Activated naive CD4-positive, alpha-beta T cell treated with Interleukin-2 at 50 U/mL for 16 hours (primary cell): ENCODE data around the gene RRN3.
"Not testable (repeated sequence)": the region's sequence is repeated elsewhere in the genome, so short reads cannot be mapped to it uniquely, and the experiment has no call there.

Experiments used
- DNase-seq: peaks from one replicate; pipeline ENCODE4 v3.0.0-alpha.2; 2020

Gene RRN3

DNA sequence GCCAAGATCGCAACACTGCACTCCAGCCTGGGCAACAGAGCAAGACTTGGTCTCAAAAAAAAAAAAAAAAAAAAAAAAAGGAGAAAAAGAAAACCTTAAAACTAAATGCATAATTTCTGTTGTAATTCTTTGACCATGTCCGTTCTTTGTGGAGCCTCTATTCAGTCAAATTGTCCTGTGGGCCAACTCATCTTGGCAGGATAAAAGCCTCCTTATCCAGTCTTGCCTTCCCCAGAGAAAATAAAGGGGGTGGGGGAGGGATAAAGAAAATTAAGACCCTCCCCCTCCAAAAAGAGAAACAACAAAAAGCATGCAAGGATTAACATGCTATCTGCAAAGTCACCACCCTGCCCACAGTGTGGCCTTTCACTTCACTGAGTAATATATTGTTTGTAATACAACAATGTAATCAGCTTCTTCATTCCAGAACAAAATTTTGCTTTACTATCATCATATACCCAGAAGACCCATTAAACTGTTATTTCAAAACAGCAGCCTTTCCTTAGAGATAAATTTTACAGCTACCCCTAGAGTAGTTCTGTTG lies 5.4 kb upstream of the RRN3 start:
- not testable (repeated sequence) for DNase-seq

DNA sequence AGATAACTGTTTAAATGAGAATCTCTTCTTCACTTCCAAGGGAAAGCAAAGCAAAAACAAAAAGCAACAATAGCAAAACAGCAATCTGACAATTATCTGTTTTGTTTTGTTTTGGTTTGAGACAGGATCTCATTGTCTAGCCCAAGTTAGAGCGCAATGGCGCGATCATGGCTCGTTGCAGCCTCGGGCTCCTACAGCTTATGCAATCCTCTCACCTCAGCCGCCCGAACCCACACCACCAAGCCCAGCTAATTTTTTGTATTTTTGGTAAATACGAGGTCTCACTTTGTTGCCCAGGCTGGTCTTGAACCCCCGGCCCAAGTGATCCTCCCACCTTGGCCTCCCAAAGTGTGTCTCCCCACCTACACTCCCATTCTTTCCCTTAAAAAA lies 2.5 kb upstream of the RRN3 start:
- DNase-seq: not testable (repeated sequence)

DNA sequence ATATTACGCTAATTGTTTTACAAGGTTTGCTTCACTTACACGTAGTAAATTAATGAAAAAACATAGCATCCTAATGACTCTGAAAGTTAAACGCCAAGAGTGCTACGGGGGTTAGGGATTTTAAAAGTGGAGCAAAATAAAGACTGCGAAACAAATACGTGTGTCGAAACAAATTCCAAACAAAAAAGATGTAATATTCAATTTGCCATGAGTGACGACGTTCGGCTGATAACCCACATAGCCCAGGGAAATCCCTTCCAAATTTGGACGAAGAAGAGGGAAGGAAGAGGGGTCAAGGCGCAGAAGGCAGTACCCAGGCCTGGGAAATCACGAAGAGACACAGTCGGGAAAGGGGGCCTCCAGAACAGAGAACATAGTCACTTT lies 509 bp downstream of the RRN3 start:
- DNase-seq: not testable (repeated sequence)

DNA sequence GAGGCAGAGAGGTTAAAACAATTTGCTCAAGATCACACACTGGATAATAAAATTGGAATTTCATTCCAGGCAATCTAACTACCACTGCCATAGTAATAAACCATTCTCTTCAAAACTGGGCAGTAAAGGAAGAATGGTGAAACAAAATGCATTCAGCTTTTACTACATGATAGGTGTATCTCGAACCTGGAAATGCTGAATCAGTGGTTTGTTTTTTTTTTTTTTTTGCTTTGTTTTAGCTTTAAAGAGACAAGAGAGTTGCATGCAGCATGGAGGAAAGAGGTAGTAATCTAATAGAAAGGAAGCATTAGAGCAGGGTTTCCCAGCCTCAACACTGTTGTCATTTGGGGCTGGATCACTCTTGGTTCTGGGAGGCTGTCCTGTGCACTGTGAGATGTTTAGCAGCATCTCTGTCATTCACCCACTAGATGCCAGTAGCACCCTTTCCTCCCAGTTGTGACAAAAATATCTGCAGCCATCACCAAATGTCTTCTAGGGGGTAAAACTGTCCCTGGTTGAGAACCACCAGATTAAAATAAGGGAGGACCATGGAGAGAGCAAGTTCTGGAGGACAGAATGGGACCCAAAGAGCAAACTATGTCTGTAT lies 3.3 kb downstream of the RRN3 start:
- not testable (repeated sequence) for DNase-seq

DNA sequence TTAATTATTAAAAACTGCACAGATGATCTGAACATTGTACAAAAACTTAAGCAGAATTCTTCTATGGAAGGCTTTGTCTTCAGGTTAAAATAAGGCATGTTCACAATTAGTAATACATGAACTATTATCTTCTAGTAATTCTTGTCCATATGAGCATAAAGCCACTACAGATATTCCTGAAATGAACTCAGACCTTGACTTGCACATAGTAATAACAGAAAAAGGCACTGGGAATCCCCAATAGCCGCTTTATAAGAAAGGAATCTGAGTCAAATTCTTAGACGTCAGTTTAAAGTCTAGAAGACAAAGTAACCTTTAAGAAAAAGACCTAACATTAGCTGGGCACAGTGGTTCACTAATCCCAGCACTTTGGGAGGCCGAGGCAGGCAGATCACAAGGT lies 11.3 kb downstream of the RRN3 start:
- not testable (repeated sequence) for DNase-seq

DNA sequence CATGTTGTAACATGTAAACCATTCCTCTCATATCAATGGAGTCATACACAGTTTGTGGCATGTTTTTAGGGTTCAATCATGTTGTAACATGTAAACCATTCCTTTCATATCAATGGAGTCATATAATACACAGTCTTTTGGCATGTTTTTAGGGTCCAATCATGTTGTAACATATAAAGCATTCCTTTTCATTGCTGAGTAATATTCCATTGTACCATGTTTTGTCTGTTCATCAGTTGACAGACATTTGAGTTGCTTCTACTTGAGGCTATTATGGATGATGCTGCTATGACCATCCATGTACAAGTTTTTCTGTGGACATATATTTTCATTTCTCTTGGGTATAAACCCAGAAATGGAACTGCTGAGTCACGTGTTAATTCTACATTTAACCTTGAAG lies 13.2 kb downstream of the RRN3 start:
- not testable (repeated sequence) for DNase-seq

DNA sequence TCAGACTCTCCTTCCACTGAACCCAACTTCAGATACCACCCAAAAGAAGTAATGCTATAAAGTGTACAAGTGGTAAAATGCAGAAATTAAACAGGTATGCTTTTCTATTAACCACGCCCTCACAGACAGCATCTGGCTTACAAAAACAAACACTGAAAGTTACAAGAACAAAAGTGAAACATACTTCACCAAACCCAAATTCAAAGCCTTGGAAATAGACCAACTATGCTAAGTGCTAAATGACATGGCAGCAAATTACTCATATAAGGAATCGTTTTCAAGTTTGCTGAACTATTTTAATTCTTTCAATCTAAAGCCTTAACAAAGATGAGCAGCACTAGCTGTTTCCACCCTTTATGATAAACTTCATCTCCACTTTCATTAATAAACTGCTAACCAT lies 17.9 kb downstream of the RRN3 start:
- not testable (repeated sequence) for DNase-seq

DNA sequence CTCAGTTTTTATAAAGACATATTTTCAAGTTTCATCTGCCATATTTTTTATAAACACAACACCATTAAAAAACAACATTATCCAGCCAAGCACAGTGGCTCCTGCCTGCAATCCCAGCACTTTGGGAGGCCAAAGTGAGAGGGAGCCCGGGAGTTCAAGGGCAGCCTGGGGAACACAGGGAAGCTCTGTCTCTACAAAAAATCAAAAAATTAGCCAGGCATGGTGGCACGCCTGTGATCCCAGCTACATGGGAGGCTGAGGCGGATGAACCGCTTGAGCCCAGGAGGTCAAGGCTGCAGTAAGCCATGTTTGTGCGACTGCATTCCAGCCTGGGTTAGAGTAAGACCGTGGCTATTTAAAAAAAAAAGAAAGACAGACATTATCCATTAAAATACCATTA lies 21.0 kb downstream of the RRN3 start:
- DNase-seq: no peak

DNA sequence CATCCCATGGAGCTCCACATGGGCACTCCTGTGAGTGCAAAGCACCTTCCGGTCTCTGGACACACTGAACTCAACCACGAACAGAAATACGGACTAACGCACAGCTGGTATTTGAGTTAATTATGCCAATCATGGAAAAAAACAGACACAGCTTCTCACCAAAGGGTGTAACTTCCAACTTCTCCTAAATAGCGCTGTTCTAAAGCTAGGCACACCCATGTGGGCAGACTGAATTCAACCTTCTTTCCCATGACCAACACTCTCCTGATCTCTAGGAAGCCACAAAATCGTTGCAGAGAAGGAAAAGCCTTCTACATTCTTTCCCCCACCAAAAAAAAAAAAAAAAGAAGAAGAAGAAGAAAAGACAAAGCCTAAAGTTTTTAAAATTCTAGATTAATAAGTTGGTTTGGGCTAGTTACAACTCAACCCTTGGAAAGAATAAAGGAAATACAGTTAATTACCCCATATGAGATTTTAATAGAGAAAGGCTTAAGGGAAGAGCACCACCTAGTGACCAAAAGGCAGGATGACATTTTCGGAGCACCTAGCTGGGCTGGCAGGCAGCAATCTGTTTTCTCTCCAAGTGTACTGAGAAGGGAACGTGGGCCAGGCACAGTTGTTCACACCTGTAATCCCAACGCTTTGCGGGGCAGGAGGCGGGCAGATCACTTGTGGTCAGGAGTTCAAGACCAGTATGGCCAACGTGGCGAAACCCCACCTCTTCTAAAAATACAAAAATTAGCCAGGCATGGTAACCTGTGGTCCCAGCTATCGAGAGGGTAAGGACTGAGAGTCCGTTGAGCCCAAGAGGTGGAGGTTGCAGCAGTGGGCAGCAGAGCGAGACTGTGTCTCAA lies 21.9 kb downstream of the RRN3 start:
- not testable (repeated sequence) for DNase-seq

DNA sequence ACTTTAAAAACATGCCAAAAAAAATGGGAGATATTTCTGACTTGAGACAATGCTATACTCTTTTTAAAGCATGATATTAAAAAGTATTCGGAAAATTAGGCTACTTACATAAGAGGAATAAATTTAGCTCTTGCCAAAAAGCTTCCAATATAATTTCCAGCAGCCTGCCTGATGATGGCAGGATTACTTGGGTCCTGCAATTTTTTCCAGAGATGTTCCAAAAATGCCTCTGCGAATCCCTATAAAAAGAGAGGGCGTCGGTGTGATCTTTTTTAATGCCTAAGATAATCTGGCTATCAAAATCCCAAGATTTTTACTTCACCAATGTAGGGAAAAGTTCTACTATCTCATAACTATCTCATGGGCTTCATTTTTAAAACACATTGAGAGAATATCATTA lies 23.1 kb downstream of the RRN3 start:
- not testable (repeated sequence) for DNase-seq

DNA sequence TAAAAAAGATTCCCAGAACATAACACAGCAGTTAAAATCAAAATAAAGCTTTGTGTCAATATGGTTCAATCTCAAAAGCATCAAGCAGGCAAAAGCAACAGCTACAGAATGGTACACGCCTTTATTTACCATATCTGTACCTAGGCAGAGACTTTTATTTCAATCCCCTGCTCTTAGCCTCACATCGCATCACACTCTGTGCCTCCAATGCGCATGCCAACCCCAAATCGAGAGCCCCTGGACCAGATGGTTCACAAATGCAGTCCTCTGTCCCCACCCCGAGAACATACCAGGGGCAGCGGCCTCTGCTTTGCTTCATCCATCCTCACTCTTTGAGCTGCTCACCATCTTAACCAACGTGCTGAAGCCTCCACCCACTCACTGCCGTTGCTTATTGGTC lies 27.4 kb downstream of the RRN3 start:
- DNase-seq: not testable (repeated sequence)

DNA sequence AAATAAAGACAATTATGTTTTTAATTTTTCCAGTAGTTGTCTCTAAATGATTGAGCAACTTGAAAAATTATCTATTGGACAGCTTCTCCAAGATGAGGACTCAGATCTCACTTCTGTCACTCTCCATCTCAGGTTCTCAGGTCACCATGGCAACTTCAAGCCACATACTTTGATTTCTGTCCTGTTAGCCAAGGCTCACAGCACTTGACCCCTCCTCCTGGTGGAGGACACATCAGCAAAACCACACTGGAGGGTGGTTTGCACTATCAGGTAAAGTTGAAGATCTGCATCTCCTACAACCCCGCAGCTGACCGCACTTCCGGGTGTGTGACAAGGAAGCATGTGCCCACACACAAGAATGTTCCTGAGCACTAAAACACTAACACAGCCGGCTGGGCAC lies 28.1 kb downstream of the RRN3 start:
- not testable (repeated sequence) for DNase-seq

DNA sequence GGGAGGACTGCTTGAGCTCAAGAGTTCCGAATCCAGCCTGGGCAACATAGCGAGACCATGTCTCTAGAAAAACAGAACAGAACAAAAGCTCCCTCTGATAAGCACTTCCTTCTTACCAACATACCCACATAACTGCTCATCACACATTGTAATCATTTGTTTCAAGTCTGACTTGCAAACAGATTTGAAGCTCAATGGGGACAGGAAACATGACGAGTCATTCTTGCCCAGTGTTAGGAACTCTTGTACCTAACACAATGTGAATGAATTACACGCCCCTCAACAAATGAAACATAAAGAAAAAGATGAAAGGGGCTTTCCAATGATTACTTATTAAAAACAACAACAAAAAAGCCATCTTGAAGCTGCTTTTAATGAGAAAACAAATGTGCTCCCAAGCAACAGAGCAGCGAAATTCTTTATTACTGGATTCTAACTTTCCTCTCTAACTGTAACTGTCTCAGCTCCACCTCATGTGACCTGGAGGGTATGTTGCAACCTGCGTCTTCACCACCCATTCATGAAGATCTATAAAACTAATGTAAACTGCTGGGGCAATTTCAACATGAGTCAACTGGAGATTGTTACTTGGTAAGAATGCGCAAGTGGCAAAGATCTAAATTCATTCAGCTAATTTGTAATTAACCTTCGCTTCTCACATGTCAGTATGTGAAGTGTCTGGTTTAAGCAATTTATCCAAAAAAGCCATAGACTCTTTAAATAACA lies 31.8 kb downstream of the RRN3 start:
- not testable (repeated sequence) for DNase-seq

DNA sequence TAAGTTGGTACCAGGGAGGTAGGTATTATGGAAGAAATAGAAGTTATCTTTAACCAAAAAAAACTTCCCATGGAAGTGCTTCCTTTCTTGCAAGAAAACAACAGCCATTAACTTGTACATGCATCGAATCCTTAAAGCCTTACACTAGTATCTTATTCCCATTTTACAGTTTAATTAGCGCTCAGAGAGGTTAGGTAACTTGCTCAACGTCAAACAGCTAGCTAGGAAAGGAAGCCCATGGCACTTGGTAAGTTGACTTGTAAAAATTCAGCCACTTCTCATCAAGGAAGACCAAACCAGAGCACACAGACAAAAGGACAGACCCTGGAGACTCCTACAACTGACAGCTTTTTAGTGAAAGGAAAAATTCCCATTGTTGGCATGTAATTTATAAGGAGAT lies 34.7 kb downstream of the RRN3 start:
- no peak for DNase-seq

DNA sequence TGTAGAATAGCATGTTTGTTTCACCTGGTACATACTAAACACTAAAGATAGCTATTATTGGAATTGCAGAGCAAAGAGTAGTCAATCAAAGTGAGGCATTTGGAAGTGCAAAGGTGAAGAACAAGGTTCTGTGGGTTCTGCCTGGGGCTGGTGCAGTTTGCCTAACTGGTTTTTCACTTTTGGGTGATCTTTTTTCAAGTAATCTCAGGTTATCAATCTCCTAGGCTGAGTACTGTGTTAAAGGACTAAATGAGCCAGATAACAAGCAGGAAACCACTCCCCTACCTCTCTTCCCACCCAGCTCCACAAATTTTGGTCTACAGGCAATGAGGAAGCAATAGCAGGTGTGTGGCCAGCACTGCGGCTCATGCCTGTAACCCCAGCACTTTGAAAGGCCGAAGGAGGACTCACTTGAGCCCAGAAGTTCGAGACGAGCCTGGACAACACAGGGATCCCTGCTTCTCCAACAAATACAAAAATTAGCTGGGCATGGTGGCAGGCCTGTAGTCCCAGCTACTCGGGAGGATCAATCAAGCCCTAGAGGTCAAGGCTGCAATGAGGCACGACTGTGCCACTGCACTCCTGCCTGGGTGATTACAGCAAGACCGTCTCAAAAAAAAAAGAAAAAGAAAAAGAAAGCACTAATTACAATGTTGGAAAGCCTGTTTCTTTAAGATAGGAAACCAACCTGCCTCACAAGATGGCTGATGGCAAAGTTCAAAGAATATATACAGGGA lies 36.2 kb downstream of the RRN3 start:
- DNase-seq: no peak

DNA sequence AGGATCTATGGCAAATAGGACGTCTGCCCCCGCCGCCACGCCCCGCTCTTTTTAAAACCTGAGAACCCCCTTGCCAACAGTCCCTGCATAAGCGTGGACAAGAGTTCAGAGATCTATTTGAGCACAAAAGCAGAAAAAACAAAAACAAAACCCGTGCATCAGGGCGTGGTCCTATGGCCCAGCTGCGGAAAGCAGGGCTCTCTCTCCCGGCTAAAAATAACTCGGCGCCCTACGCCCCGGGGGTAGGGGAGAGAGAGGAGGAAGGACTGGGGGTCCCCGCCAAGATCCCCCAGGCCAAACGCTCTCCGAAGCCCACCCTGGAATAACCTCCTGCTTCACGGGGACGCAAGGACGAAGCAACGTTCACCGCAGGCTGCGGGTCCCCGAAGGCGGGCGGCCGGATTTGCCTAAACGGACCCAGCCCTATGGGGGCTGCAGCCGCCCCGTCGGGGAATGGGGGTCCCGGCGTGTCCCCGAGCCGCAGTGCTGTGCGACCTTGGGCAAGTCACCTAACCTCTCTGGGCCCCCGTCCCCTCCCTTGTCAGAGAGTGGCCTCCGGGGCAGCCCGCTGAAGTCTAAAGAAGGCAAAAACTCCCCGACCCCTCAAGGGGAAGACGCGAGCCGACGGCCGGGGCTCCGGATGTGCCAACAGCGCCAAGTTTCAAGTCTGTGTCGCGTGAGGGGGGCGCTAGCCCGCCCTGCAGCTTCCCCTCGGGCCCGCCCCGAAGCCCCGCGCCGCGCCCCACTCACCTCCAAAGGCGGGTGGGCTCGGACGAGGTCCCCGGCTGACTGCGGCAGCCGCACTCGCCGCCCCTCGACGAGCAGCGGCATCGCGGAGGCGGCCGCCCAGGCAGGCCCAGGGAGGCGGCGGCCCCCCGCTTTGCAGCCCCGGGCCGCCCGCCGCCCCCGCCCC lies 38.7 kb downstream of the RRN3 start:
- no peak for DNase-seq

DNA sequence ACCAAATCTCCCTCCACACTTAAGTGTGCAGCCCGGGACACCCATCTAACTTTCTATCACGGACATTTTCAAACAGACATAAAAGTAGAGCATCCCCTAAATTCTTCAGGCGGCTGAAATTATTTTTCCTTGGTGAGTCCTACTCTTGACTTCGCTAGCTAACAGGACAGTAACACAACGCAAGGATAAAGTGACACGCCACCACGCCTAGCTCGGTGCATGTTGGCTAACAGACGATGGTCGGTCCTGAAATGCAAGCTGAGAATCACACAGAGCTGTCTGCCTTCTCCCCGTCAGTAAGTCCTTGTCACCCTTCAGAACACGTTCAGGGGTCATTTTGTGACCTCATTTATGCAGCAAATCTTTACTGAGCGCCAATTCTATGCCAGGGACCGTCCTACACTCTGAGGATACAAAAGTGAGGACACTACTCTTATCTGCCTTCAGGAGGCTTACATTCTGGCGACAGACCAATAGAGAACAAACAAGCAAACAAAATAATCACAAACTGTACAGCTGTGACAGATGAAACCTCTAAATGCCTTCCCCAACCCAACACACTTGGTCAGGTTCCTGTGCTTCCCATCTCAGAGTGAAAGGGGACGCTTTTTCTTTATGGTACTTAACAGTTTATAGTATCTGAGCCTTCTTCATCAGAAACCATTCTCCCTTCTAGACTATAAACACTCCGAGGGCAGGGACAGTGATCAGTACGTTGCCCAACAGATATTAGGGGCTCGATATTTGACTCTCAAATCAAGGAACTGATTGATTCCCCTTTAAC lies 39.5 kb downstream of the RRN3 start:
- no peak for DNase-seq

DNA sequence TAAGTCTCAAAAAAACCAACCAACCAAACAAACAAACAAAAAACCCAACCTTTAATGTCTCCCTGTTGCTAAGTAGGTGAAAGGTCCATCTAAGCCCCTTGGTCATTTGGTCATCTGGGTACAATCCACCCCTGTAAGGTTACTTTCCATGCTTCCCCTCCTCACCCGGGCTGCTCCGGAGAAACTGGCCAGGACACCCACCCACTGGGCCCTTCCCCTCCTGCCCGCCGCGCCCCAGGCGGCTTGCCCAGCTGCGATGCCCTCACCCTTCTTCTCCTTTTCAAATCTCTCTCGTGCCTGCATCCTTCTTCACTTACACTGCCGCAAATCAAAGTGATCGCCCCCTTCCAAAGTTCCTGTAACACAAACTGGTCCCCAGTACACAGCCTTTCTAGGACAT lies 40.2 kb downstream of the RRN3 start:
- no peak for DNase-seq

DNA sequence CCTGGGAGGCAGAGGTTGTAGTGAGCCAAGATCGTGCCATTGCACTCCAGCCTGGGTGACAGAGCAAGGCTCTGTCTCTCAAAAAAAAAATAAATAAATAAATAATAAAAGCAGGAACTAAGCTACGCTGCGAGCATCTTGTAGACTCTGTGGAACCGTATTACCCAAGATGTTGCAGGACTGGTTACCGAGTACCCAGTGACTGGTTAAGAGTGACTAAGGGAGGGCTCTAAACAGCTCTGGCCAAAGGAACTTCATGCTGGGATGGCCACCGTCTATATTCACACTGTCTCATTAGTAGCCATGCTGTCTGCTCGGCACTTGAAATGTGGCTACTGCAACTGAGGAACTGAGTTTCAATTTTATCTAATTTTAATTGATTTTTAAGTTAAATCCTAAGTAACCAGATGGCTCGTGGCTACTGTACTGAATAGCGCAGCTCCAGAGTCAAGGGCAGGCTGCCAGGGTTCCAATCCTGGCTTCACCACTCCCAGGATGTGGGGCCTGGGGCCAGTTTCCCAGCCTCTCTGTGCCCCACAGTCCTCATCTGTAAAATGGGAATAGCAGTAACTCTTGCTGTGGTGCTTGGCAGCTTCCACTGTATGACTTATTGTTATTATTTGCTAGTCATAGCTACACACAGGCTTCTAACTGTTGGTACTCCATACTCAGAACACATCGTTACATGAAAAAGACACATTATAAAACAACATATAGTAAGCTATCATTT lies 41.2 kb downstream of the RRN3 start:
- no peak for DNase-seq

DNA sequence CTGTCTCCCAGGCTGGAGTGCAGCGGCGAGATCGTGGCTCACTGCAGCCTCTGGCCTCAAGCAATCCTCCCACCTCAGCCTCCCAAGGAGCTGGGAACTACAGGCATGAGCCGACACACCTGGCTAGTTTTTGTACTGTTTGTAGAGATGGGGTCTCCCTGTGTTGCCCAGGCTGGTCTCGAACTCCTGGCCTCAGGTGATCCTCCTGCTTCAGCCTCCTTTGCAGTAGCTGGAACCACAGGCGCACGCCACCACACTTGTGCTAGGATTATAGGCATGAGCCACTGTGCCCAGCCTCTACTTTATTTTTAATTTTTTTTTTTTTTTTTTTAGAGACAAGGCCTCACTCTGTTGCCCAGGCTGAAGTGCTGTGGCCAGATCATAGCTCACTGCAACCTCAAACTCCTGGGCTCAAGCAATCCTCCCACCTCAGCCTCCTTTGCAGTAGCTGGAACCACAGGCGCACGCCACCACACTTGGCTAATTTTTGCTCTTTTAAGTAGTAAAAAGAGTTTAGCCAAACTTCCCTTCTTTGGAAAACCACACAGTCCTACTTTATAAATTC lies 42.6 kb downstream of the RRN3 start:
- DNase-seq: no peak
